Prostate gland (tissue), 2 donors: ENCODE data around the gene SH3TC1. TPM values are rescaled to one million over a fixed set of nuclear protein-coding genes. Genes with fewer than 3 reads are reported as not detected.

ENCODE experiments used
- DNase-seq: peaks from one replicate; pipeline ENCODE4 v3.0.0-alpha.2; 2019; ENCODE audit warnings: low spot score
- H3K27ac ChIP-seq, 2 donors: fragments of 200-600 bp; sonication (generic); 2 replicates each; pipeline ENCODE4 v1.5.1; 2017 to 2019
- H3K27me3 ChIP-seq: fragments of 200-600 bp; sonication (generic); replicated peaks from 2 replicates; pipeline ENCODE4 v1.5.1; 2019; ENCODE audit not compliant: insufficient read depth
- H3K36me3 ChIP-seq, 2 donors: fragments of 200-600 bp; sonication (generic); 1 replicate in 1 of 2; 2 replicates in 1 of 2; pipeline versions ENCODE4 v1.5.1 to v1.8.1; 2017 to 2019
- H3K4me1 ChIP-seq: fragments of 200-600 bp; sonication (generic); replicated peaks from 2 replicates; pipeline ENCODE4 v1.5.1; 2019
- H3K4me3 ChIP-seq, 2 donors: fragments of 200-600 bp; sonication (generic); 2 replicates each; pipeline ENCODE4 v1.5.1; 2017 to 2019
- H3K9me3 ChIP-seq: fragments of 200-600 bp; sonication (generic); 2 replicates; pipeline ENCODE4 v1.5.1; 2017
- POLR2A ChIP-seq: fragments of 450-650 bp; IDR thresholded peaks from one replicate; pipeline ENCODE4 v1.6.1; 2016; ENCODE audit warnings: antibody characterized with exemption, mild to moderate bottlenecking
- POLR2AphosphoS5 ChIP-seq: sonication (generic); formaldehyde crosslinking; IDR thresholded peaks from one replicate; pipeline ENCODE4 v1.6.1; 2017; ENCODE audit warnings: antibody characterized with exemption
- WGBS: methylation state at CpG from one replicate; pipeline ENCODE4 v1.1.5; 2018; 5-methylcytosine and 5-hydroxymethylcytosine counted together
- intact Hi-C: fragments of 100-400 bp; cut with DNase I; formaldehyde crosslinking; loops from one replicate; pipeline ENCODE4 v1.14.2; 2022
- total RNA-seq, 2 donors: library from RNA; depleted of rRNA; stranded (reverse); fragments of >200 nt; gene quantifications; one replicate each; pipeline ENCODE4 v1.1.0, GENCODE V29; 2016
- TF ChIP-seq, protein P1 (sequence below), 4 experiments: fragments of 200-600 bp in 2 of 4; fragments of 450-650 bp in 2 of 4; sonication (generic) in 2 of 4; IDR thresholded peaks; 1 replicate in 3 of 4; 2 replicates in 1 of 4; pipeline ENCODE4 v1.5.1; 2016 to 2019; ENCODE audit warnings: antibody characterized with exemption in 4 of 4, mild to moderate bottlenecking in 2 of 4, moderate library complexity in 2 of 4

Gene SH3TC1
- total RNA-seq, 2 donors from 2014 or later: 22.4 to 37.5 TPM

DNA sequence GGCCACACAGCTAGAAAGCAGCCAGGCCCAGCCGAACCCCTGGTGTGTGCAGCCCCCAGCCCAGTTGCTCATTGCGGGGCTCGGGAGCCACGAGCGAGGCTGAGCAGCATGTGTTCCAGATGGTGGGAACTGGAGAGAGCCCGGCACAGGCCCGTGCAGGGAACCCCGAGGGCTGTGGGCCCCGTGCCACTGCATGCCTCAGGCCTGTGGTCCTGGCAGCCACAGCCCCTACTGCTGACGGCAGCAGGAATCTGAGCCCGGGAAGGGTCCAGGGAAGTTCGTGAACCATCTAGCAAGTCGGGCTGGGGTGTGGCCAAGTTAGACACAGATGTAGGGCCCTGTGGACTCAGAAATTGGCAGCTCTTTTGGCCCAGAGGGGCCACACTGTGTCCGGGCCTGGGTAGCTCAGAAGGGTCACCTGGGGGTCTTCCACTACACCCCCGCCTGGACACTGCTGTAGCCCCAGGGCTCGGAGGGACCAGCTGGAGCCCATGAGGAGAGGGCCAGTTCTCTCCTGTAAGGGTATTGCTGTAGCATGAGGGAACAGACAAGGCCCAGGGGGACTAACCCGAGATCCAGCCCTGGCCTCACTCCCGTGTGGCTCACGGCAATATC, 82.5 kb downstream of the SH3TC1 start:
- peak; percentile 39 for TF ChIP-seq POLR2AphosphoS5
- TF ChIP-seq, protein P1, sequence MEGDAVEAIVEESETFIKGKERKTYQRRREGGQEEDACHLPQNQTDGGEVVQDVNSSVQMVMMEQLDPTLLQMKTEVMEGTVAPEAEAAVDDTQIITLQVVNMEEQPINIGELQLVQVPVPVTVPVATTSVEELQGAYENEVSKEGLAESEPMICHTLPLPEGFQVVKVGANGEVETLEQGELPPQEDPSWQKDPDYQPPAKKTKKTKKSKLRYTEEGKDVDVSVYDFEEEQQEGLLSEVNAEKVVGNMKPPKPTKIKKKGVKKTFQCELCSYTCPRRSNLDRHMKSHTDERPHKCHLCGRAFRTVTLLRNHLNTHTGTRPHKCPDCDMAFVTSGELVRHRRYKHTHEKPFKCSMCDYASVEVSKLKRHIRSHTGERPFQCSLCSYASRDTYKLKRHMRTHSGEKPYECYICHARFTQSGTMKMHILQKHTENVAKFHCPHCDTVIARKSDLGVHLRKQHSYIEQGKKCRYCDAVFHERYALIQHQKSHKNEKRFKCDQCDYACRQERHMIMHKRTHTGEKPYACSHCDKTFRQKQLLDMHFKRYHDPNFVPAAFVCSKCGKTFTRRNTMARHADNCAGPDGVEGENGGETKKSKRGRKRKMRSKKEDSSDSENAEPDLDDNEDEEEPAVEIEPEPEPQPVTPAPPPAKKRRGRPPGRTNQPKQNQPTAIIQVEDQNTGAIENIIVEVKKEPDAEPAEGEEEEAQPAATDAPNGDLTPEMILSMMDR (IDR thresholded peaks at IDR 0.05): no peak
- Histone ChIP-seq H3K4me3 (no peak overlapping the region), H3K4me1 (peaks cover 8% of the 10 kb centered on the region), H3K27ac (peak overlapping the region in 1 of 2 donors; percentile 19), H3K36me3 (no peaks in the 10 kb centered on the region), H3K9me3 (no peaks in the 10 kb centered on the region), H3K27me3 (no peaks in the 10 kb centered on the region)
- 49% methylated on average over 13 of the region's 19 CpGs for whole genome bisulfite sequencing
- DNase-seq: no peak
- intact Hi-C loops: no loop called here

DNA sequence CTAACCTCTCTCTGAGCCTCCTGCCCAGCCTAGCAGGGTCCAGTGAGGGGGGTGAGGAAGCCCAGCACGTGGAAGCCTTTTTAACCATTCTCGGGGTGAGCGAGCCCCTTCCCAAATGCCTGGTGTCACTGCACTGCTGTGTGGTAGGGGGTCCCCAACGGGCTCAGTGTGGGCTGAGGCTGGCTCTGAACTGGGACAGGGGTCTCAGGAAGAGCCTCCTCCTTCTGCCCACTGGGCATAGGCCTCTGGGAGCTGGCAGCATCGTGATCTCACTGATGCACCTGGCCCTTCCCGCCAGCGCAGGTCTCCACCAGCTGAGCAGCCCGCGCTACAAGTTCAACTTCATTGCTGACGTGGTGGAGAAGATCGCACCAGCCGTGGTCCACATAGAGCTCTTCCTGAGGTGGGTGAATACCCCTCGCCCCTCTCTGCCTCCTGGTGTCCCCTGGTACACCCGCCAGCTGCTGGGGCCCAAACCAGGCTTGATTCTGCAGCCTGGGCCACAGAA, 83.1 kb downstream of the SH3TC1 start:
- Histone ChIP-seq H3K4me1 (peaks cover 5% of the 10 kb centered on the region), H3K27me3 (no peaks in the 10 kb centered on the region), H3K9me3 (no peaks in the 10 kb centered on the region), H3K36me3 (no peaks in the 10 kb centered on the region), H3K27ac (peak overlapping the region in 1 of 2 donors; percentile 19), H3K4me3 (no peak overlapping the region)
- no peak for DNase-seq
- WGBS: 93% methylated on average over 14 of the region's 14 CpGs
- TF ChIP-seq POLR2AphosphoS5 (no peak), POLR2A (no peak)
- TF ChIP-seq, protein P1 (IDR thresholded peaks at IDR 0.05): no peak
- intact Hi-C loops: no loop called here

DNA sequence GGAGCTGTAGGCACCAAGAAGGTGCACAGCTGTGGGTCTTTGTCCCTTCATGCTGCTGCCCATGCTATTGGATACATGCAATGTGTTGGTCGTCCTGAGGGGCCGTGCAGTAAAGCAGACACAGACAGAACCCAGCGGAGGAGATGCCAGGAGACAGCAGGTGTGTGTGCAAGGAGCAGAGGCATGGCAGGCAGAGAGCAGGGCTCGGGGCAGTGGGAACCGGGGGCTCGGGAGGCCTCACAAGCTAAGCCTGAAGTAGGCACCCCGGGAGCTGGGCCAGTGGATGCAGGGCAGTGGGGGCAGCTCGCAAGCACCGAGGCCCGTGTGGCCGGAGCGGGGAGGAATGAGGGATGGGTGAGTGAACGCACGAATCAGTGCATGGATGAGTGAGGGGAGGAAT, 83.7 kb downstream of the SH3TC1 start:
- Histone ChIP-seq H3K4me3 (no peak overlapping the region), H3K27me3 (no peaks in the 10 kb centered on the region), H3K36me3 (no peaks in the 10 kb centered on the region), H3K4me1 (peaks cover 5% of the 10 kb centered on the region), H3K27ac (no peak overlapping the region), H3K9me3 (no peaks in the 10 kb centered on the region)
- 94% methylated on average over 14 of the region's 14 CpGs for WGBS
- TF ChIP-seq, protein P1 (IDR thresholded peaks at IDR 0.05): no peak
- TF ChIP-seq POLR2AphosphoS5 (no peak), POLR2A (no peak)
- intact Hi-C loops: no loop called here
- DNase-seq: no peak

DNA sequence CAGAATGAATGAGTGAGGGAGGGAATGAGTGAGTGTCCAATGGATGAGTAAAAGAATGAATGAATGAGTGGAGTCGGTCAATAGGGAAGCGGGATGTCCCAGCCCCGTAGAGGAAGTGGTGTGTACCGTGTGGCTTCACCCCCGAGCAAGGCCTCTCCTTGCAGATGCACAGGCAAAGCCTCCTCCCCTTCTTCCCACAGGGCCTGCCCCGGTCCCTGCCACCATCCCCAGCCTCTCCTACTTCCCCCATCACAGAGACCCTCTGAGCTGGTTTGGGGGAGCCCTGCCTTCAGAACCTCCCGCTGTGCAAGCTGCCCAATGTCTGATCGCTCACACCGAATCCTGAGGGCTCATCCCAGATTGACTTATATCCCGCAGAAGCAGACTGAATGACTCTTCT, 84.1 kb downstream of the SH3TC1 start:
- no peak overlapping the region for H3K27ac ChIP-seq
- H3K27me3 ChIP-seq: no peaks in the 10 kb centered on the region
- WGBS: 86% methylated on average over 10 of the region's 10 CpGs
- DNase-seq: no peak
- H3K4me3 ChIP-seq: no peak overlapping the region
- H3K4me1 ChIP-seq: peaks cover 5% of the 10 kb centered on the region
- no peaks in the 10 kb centered on the region for H3K9me3 ChIP-seq
- no peak for TF ChIP-seq POLR2A
- TF ChIP-seq, protein P1 (IDR thresholded peaks at IDR 0.05): no peak
- TF ChIP-seq POLR2AphosphoS5: no peak
- H3K36me3 ChIP-seq: no peaks in the 10 kb centered on the region
- intact Hi-C loops: no loop called here

DNA sequence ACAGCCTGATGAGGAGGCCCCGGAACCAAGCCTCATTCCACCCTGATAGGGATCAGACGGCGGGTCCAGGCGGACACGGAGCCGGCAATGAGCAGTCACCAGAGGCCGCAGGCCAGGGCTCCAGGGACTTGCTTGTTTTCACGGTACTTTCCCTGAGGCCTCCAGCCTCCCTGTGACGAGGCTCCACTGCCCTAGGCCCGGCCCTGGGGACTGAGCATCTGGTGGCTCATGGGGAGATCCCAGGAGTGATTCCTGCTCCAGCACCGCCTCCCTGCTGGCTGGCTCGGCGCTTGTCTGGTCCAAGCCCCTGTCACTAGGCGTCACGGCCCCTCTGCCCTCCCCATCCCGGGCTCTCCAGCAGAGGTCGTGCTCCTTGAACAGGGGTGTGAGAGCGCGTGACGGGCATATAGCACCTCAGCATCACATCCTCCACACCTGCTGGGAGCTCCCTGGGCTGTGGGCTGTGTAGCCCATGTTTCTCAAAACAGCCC, 84.6 kb downstream of the SH3TC1 start:
- intact Hi-C loops: no loop called here
- WGBS: 75% methylated on average over 20 of the region's 20 CpGs
- peaks cover 5% of the 10 kb centered on the region for H3K4me1 ChIP-seq
- no peaks in the 10 kb centered on the region for H3K9me3 ChIP-seq
- H3K27me3 ChIP-seq: no peaks in the 10 kb centered on the region
- H3K27ac ChIP-seq: no peak overlapping the region
- TF ChIP-seq POLR2AphosphoS5: no peak
- TF ChIP-seq, protein P1 (IDR thresholded peaks at IDR 0.05): no peak
- no peak for TF ChIP-seq POLR2A
- no peak overlapping the region for H3K4me3 ChIP-seq
- no peaks in the 10 kb centered on the region for H3K36me3 ChIP-seq
- DNase-seq: no peak
